ENCODE results near the gene CUBN. TPM values are rescaled to one million over a fixed set of nuclear protein-coding genes. Genes with fewer than 3 reads are reported as not detected.

Gene CUBN
- total RNA-seq, 1 experiment from 2014 or later: 0.46 TPM

GRCh38 chr10:17031637-17032635 lies 97.7 kb downstream of the CUBN start:
- ChIA-PET CTCF (no interaction called here), POLR2A (no interaction called here)
- ATAC-seq (no peak; the same call in 1 of the 2 replicates), DNase-seq (ENCODE audit: low spot score) (no peak)
- H3K9me3 Mint-ChIP-seq: no peaks in the 10 kb centered on the region
- H3K27ac Mint-ChIP-seq: no peak overlapping the region
- H3K4me1 Mint-ChIP-seq: peaks cover 18% of the 10 kb centered on the region
- H3K4me3 Mint-ChIP-seq: no peak overlapping the region
- no peaks in the 10 kb centered on the region for H3K27me3 Mint-ChIP-seq (ENCODE audit: low read depth)
- TF ChIP-seq PRDM15 (CRISPR knock-in tag; IDR thresholded peaks at IDR 0.05) (no peak), EMX1 (CRISPR knock-in tag; IDR thresholded peaks at IDR 0.05) (no peak)
- H3K36me3 Mint-ChIP-seq: no peaks in the 10 kb centered on the region

- ChIA-PET CTCF (no interaction called here), POLR2A (no interaction called here)
- Mint-ChIP-seq H3K4me1 (peaks cover 18% of the 10 kb centered on the region), H3K27ac (no peak overlapping the region), H3K36me3 (no peaks in the 10 kb centered on the region), H3K9me3 (no peaks in the 10 kb centered on the region), H3K4me3 (no peak overlapping the region), H3K27me3 (ENCODE audit: low read depth) (no peaks in the 10 kb centered on the region)
- no peak for DNase-seq (ENCODE audit: low spot score)
- no peak for ATAC-seq
- TF ChIP-seq KAT7 (CRISPR knock-in tag; IDR thresholded peaks at IDR 0.05; ENCODE audit: borderline replicate concordance) (no peak), CREB1 (CRISPR knock-in tag; IDR thresholded peaks at IDR 0.05) (no peak), NR2C2 (CRISPR knock-in tag; IDR thresholded peaks at IDR 0.05) (no peak), SP1 (CRISPR knock-in tag; conservative IDR thresholded peaks at IDR 0.05) (no peak), ZNF423 (CRISPR knock-in tag; IDR thresholded peaks at IDR 0.05) (no peak), CTCF (IDR thresholded peaks at IDR 0.05) (no peak), ZNF532 (CRISPR knock-in tag; IDR thresholded peaks at IDR 0.05; ENCODE audit: borderline replicate concordance) (no peak), IRF2 (CRISPR knock-in tag; IDR thresholded peaks at IDR 0.05; ENCODE audit: borderline replicate concordance, low read depth) (no peak), CDX4 (CRISPR knock-in tag; IDR thresholded peaks at IDR 0.05; ENCODE audit: borderline replicate concordance) (no peak), OVOL2 (CRISPR knock-in tag; IDR thresholded peaks at IDR 0.05; ENCODE audit: borderline replicate concordance) (no peak)
These were observed 99.9 kb downstream of the CUBN start for GRCh38 chr10:17029581-17030271.

Measured in WTC11 (cell line).